Limb (tissue), 2 donors: ENCODE measurements around the gene MYORG.
A peak's percentile ranks its signal among the peaks of the same experiment; 100 is the strongest.

Experiments
- DNase-seq, 2 donors: peaks; one replicate each; pipeline ENCODE4 v3.0.0-alpha.2; 2016; ENCODE audit errors: extremely low spot score in 2 of 2

MYORG gene

GRCh38 chr9:34334337-34334824 is 42.3 kb downstream of the MYORG start:
- DNase-seq, result peak in 1 of 2 donors; percentile 45

GRCh38 chr9:34333836-34334235 is 42.9 kb downstream of the MYORG start:
- DNase-seq, result no peak

- peak in 1 of 2 donors; percentile 70 for DNase-seq
These were observed 44.4 kb downstream of the MYORG start for GRCh38 chr9:34332076-34332964.

GRCh38 chr9:34331196-34331595 is 45.5 kb downstream of the MYORG start:
- no peak for DNase-seq

GRCh38 chr9:34328987-34329832 is 47.5 kb downstream of the MYORG start, which contains the start of the genes KIF24 and NUDT2:
TSS of gene KIF24 (minus strand) at chr9:34329268. CDS start at chr9:34311346, 17,922 bp downstream.
TSS of gene NUDT2 (plus strand) at chr9:34329569. CDS start at chr9:34339040, 9,471 bp downstream.
- peak; percentile 95 to 100 for DNase-seq

- no peak for DNase-seq
These were observed 48.2 kb downstream of the MYORG start for GRCh38 chr9:34328500-34328986.

- DNase-seq, result no peak
These were observed 50.0 kb downstream of the MYORG start for GRCh38 chr9:34326690-34327089.

- no peak for DNase-seq
These were observed 53.7 kb downstream of the MYORG start for GRCh38 chr9:34322899-34323591.

GRCh38 chr9:34321451-34321850 is 55.2 kb downstream of the MYORG start:
- DNase-seq, result no peak

- no peak for DNase-seq
These were observed 58.4 kb downstream of the MYORG start for GRCh38 chr9:34318163-34318790.

GRCh38 chr9:34317436-34317835 is 59.3 kb downstream of the MYORG start:
- DNase-seq, result no peak
